Activated CD4-positive, alpha-beta T cell treated with anti-CD3 and anti-CD28 coated beads for 48 hours (primary cell): ENCODE data around the gene EHHADH.

ENCODE experiments used
- DNase-seq: peaks from one replicate; pipeline ENCODE4 v3.0.0-alpha.2; 2020

The EHHADH gene

DNA sequence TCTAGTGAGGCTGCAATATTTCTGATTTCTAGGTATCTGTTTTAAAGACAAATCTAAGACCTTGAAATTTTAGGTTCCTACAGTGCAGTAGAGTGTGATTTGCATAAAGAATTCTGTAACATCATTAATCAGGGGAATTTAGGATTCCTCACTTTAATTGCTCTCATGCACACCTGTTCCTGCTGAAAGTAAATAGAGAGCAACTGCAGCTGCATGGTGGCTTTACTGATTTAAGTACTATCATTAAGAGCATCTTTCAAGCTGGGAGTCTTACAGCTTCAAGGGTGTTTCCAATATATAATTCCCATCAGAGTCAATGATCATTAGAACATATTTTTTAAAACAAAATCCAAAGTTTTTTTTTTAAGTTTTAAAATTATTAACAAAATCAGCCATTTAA lies 65.0 kb downstream of the EHHADH start:
- no peak for DNase-seq

DNA sequence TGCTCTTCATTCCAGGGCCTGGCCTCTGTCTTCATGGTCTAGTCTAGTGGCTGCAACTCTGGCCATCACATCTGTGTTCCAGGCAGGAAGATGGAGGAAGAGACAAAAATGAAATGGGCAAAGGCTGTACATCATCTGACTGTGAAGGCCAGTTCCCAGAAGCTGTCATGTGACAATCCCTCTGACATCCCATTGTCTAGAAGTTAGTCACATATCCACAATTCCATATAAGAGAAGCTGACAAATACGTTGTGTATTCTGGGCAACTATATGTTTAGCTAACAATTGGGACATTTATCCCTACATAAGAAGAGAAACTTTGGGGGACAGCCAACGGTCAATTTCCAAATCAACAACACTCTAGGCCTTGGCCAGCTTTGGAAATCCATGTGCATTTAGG lies 66.5 kb downstream of the EHHADH start:
- DNase-seq, result no peak

DNA sequence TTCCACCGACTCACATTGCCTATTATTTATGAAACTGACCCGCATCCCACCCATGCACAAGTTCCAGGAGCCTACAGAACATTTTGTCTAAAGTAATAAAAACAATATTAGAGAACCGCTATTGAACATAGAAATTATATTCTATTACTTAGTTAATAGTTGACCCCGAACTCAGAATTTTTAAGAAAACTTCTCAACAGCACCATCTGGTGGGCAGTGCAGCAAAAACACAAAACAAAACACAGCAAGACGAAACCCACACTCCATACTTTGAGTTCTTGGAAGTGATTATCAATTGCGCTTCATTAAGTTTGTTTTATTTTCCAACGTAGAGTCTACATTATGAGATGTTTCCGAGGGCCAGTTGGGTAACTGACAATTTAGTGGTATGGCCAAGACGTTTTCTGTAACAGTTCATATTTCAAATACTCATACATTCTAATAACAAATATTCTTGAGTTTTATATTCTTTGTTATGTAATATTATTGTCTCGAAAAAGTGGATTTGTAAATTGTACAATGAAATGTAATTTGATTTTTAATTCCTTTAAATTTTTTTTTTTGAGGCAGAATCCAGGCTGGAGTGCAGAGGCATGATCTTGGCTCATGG lies 77.0 kb downstream of the EHHADH start:
- peak; percentile 46 for DNase-seq

DNA sequence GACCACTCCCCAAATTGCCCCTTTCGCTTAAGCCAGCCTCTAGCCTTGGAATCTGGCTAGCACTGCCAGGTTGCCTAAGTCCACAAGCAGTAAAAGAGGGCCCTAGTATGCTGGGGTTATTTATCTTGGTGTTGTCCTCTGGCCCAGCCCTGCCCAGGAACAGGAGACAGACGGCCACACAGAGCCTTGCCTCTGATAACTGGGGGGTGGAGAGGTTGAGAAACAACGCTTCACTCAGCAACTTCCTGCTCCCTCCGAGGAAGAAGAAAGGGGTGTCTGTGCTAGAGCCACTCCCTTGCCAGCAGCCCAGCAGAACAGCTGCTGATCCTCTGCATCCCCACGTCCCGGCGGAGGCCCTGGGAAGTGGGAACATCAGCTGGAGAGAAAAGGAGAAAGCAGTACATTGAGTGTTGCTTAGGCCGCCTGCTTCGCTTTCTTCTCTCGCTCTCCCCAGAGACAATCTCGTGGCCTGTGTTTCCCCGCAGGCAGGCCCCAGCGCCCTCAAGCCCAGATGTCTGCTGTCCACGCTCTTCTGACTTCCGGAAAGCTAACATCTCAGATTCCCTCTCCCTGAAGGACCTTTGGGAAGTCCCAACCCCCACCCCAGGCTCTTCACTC lies 78.4 kb downstream of the EHHADH start:
- no peak for DNase-seq

DNA sequence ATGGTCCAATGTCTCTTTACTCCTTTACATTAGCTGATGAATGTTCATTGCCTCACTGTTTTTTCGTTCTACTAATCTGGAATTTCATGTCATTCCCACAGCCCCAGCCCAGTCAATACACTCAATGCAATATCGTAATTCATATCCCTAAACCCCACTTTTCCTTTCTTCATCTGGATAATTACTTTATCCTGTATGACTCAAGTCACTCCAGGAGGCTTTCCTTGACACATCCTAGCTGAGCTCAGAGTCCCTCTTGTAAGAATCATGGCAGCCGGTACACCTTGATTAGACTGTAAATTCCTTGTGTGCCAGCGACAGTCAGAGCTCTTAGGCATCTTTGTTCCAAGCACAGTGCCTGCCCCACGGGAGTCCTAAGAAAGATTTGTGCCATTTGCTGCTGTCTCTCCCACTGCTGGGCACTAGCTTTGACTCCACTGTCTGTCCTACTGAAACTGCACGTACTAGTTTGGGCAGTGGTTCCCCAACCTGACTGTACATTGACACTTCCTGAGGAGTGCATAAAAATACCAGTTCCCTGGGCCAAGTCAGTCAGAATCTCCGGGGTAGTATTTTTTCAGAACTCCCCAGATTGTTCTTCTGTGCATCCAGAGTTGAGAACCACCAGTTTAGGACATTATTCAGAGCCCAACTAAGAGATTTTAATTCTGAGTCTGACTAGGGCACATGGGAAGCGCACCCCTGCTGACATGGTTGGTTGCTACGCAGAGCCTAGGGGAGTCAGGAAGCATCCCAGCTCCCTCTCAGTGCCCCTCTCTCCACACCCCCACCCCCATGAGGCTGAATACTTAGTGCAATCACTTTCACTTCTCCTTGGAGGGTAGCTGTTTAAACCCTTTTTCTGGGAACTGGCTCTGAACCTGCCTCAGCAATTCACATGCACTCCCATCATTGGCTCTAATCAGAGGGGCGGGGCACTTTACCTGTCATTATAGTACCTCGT lies 81.5 kb downstream of the EHHADH start:
- no peak for DNase-seq

DNA sequence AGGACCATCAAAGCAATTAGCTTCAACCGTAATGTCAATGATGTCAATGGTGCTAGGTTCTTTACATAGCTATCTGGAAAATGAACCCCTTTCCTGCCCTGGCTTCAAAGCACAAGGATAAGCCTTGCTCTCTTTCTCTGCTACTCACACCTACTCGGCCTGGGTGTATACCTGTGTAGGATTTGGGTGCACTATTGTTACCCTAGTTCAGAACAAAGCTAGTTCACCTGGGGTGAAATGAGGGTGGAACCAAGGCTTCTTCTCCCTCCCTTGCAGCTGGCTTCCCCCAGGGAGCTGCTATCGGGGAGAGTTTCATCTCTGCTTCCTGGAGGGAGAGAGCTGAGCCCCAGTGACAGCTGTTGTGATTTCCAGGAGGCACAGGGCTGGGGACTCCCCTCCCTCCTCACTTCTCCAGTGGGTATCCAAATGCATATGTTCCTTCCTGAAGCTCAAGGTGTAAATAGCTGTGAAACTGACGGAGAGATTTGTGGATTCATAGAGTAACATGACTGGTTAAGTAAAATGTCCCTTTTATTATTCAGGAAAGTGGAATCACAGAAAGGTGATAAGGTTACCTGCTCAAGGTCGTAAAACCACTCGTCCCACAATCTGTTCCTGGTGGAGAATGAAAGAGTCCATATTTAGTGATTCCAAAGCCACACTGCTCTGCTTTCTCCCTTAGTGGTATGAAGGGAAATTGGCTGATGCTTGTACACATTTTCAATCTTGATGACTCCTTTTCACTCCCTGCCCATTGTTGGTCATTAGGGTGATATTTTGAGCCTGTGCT lies 89.2 kb downstream of the EHHADH start:
- DNase-seq, result no peak

DNA sequence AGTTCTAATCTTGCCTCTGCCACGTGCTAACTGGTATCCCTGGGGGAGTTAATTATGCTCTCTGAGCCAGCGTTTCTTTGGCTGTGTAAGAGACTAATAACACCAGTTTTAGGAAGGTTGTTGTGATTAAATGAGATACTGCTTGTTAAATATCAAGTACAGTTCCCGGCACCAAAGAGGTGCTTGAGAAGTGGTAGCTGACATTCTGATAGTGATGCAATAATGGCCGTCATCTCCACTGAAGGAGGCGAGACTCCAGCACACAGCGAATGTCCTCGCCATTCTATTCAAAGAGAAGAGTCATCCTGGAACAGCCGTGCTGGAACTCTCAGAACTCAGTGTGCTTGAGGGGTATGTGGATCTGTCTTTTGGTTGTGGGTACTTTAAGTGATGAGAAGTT lies 91.2 kb downstream of the EHHADH start:
- no peak for DNase-seq

DNA sequence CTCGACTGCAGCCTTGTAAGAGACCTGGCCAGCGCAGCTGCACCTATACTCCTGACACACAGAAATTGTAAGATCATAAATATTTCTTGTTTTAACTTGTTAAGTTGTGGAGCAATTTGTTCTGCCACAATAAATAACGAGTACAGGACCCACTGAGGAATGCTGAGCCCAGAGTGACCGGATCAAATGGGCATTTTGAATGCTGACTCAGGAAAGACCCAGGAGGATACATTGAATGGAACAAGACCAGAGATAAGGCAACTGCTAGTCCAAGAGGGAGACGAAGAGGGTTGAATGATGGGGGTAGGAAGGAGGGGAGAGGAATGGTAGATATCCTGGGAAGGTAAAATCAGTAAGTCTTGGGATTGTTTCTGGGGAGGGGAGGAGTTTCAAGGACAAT lies 92.1 kb downstream of the EHHADH start:
- DNase-seq, result no peak

DNA sequence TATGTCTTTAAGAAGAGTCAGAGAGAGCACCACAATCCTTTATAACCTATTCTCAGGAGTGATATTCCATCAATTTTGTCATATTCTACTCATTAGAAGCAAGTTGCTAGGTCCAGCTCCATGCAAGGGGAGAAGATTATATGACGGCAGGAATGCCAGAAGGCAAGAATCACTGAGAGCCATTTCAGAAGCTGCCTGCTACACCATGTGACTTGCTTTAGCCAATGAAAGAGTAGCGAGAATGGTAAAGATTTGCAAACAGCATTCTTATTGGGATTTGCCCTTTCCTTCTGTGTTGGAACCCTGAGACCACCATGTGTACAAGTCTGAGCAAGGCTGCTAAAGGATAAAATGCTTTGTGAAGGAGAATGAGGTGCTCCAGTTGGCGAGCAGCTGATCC lies 96.5 kb downstream of the EHHADH start:
- DNase-seq, result no peak

DNA sequence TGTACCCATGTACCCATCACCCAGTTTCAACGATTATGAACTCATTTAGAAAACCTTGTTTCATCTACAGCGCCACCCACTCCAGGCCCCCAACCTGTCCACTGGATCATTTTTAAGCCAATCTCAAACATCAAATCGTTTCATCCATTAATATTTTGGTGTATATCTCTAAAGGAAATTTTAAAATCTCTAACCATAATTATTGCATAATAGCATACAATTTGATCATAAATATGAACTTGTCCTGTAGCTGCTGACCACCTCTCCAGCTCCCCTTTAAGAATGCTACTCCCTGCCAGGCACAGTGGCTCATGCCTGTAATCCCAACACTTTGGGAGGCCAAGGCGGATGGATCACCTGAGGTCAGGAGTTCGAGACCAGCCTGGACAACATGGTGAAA lies 98.2 kb downstream of the EHHADH start:
- DNase-seq, result no peak

DNA sequence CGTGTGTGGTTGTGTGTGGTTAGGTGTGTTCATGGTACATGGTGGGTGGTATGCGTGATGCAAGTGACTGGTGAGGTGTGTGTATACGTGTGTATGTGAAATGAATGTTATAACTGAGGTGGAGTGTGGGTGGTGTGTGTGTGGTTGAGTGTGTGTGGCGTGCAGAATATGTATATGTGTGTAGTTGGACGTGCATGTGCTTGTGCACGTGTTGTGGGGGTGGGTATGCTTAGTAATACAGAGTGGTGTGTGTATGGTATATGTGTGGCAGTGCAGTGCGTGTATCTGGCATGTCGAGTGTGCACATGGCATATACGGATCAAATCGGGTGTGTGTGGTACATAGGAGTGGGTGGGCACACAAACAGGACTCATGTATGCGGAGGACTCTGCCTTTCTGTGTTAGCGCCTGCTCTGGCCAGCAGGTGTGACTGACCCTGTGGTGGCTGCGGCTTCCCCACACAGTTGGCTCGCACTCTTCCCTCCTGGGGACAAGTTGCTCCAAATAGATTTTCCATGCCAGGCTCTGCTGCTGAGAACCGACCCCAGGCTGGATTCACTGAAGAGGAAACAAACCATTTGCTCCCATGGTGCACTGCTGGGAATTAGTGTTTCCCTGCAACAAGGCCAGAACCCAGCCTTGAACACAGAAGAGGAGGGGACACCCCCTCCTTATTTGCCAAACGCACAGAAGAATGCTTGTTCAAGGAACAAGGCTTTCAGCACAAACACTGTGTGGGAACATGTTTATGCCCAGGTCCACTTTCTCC lies 99.8 kb downstream of the EHHADH start:
- DNase-seq, result no peak

DNA sequence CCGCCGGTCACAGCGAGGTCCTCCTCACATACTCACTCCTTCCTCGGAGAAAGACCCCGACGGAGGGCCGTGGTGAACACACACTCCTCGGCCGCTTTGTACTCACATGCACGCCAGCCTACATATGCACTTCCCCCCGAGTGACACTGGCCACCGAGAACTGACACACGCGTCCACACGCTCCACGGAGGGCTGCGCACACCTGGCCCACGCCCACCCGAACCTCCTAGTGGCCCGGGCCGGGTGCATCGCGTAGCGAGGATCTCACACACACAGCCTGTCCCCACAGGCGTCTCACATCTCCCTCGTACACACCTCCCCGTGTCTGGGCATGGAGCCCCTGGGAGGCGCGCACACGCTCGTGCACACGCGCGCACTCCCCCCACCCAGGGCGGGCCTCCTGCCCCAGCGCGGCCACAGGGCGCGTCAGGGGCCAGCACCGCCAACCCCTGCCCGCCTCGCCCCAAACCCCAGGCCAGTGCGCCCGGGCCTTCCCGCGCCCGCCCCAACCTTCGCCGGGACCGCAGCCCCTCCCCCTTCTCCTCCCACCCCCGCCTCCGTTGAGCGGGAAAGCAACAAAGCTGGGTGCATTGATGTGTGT lies 100.6 kb downstream of the EHHADH start:
- DNase-seq, result peak; percentile 15

DNA sequence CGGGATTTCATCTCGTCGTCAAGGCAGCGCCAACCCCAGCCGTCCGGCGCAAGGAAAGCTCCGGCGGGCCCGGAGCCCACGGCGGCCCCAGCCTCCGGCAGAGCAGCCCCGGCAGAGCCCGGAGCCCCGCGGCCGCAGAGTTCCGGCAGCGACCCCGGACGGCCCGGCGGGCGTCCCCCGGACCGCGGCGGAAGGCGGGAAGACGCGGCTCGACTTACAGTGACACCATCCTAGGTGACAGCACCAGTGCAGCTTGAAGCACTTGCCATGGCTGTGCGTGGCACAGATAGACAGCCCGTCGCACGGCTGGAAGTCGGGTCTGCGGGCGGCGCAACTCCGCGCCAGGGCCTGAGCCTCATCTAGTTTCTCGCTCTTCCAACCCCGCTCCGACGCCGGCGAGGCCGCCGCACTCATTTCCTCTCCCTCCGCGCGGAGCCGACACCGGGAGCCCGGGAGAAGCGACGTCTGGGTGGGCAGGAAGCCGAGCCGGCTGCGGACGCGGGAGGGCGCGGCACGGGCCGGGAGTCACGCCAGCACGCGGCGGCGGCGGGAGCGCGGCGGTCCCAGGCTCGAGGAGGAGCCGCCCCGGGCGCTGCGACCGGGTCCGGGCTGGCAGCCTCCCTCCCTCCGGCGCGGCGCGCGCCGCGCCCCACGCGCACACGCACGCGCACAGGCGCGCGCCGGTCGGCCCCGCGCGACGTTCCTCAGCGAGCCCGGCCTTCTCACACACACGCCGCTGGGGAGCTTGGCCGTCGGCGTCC lies 101.3 kb downstream of the EHHADH start, which contains the start of gene C3orf70:
Gene C3orf70 (minus strand): TSS at position 651 of the 761 bp plus-strand sequence. CDS start 237 bp downstream, at position 414.
- peak; percentile 30 for DNase-seq

DNA sequence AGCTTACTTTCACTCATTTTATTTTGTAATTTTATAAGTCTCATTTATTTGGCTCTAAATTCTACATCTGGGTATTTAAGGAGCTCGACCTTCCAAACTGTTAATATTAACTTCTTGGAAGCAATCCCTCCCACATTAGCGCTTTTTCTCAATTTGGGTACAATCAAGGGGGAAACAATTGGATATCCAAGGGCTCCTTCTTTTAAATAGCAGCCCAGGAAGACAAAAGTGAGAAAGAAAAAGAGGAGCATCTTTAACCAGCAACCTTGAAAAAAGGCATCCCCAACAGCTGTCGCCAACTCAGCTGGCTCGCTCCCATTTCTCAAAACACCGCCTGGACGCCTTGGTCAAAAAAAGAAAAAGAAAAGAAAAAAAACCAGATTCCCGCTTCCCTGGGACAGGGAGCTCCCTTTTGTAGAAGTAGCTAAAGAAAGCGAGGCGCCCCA lies 101.9 kb downstream of the EHHADH start:
- no peak for DNase-seq

DNA sequence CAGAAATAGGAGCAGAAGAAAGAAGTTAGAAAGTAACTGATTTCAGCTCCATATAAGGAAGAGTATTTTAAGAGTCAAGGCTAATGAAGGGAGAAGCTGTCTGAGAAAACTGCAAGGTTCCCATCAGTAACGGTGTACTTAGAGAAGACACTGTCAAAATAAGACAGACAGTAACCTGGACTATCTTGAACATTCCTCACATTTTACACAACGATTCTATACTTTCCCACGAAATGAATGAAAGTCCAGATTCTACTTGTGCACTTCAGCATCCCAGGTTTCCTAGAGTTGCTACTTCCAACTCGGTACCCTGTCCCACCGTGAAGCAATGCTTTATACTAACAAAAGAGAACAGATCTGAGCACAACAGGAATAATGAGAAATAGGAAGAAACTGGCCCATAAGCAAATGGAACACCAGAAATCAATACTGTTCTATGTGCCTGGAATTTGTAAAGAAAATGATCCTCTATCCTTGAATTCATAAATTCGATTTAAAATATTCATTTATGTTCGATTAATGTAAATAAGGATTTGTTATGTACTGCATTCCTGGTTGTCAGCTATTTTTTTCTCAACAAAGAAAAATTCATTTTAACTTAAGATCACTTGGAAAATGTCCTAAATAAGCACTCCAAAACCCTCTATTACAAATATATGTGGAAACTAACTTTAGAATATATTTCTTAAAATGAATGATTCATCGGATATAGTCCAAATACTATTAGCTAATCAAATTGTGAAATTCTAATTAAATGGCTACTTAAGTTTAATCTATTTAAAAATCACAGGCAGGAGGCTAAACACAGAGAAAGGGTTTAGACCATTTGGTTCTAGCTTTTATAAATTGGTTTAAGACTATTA lies 102.5 kb downstream of the EHHADH start:
- DNase-seq, result no peak

DNA sequence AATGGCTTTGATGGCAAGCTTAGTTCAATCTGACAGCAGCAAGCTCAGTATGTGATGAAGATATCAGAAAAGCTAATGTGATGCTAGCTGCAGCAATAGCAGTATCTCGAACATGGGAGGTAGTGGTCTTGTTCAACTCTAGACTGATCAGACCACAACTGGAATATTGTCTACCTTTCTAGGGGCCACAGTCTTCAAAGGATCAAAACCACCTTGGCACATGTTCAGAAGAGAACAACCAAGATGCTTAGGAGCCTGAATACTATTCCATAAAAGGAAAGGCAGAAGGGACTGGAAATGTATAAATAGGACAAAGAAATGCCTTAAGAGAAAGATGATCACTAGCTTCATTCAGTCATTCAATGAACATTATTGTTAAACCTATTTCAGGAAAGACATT lies 103.3 kb downstream of the EHHADH start:
- DNase-seq, result no peak

DNA sequence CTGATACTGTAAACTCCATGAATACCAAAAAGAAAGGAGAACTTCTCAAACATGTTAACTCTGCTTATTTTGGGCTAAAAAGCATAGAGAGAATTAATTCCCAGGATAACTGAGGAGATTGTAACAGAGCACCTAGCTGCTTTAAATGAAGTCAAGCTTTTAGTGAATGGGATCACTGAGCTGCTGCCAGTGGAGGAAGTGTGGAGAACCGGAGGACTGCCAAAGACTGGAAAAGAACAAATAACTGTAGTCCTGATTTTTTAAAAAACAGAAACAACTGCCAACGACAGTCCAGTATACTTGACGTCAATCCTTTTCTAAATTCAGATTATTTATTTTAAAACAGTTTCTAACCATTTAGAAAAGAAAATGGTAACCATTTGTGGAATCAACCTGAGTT lies 104.3 kb downstream of the EHHADH start:
- no peak for DNase-seq

DNA sequence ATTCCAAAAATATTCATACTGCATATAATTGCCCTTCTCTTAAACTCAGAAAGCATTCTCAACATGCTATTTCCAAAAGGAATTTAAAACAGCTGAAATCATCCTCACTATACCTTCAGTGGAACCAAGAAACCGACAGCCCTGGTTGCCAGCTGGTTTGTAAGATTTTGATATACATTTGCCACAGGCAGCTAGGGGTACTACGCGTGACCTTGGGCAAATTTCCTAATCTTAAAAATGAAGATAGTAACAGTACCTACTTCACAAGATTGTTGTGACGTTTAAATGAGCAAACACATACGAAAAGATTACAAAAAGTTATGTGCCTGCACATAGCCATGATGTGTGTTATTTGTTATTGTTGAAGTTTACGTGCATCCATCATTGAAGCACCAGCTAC lies 108.3 kb downstream of the EHHADH start:
- DNase-seq, result no peak

DNA sequence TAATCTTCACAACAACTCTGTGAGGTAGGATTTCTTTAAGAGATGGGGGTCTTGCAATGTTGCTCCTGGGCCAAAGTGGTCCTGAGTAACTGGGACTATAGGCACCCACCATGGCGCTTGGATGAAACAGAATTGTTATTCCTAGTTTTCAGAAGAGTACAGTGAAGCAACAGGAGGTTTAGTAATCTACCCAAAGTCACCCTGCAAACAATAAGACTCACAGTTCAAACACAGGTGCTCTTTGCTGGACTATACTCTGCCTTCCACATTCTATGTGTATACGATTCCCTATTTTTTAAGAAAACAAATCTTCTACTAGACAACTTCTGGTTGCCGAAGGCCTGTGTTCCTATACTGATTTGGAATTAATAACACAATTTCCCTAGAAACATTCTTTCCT lies 109.1 kb downstream of the EHHADH start:
- no peak for DNase-seq
